ENCODE results near the gene GPER1.

GPER1 gene

GRCh38 chr7:1103789-1104515, 16.0 kb downstream of the GPER1 start:
- no peak overlapping the region for H3K4me3 ChIP-seq (ENCODE audit: low read depth, low read length)
- no peak for DNase-seq (ENCODE audit: low read depth, low spot score)
- TF ChIP-seq, protein P1, sequence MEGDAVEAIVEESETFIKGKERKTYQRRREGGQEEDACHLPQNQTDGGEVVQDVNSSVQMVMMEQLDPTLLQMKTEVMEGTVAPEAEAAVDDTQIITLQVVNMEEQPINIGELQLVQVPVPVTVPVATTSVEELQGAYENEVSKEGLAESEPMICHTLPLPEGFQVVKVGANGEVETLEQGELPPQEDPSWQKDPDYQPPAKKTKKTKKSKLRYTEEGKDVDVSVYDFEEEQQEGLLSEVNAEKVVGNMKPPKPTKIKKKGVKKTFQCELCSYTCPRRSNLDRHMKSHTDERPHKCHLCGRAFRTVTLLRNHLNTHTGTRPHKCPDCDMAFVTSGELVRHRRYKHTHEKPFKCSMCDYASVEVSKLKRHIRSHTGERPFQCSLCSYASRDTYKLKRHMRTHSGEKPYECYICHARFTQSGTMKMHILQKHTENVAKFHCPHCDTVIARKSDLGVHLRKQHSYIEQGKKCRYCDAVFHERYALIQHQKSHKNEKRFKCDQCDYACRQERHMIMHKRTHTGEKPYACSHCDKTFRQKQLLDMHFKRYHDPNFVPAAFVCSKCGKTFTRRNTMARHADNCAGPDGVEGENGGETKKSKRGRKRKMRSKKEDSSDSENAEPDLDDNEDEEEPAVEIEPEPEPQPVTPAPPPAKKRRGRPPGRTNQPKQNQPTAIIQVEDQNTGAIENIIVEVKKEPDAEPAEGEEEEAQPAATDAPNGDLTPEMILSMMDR (IDR thresholded peaks at IDR 0.05; ENCODE audit: low read depth, low read length), result no peak
- in situ Hi-C loops (cut with HindIII; ENCODE audit: low sequenced_read_pairs), result no loop called here

GRCh38 chr7:1104516-1105179, 16.7 kb downstream of the GPER1 start:
- no peak overlapping the region for H3K4me3 ChIP-seq (ENCODE audit: low read depth, low read length)
- TF ChIP-seq, protein P1 (IDR thresholded peaks at IDR 0.05; ENCODE audit: low read depth, low read length), result no peak
- in situ Hi-C loops (cut with HindIII; ENCODE audit: low sequenced_read_pairs), result no loop called here
- DNase-seq (ENCODE audit: low read depth, low spot score), result peak; percentile 61

DNA sequence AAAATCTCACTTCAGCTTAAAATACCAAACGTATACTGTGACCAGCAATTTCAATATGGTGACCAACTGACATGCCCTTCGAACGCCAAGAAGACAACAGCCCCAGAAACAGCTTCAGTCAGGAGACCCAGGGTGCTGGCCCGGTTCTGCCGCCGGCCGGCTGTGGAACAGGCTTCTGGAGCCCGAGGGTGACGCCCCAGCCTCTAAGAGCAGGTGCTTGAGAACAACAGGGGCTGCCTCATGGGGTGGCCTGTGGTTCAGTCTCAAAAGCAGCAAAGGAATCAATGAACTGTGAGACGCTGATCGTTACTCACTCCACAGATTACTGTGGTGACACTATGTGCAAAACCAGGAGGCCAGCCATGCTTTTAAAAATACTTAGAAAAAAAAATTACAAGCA, 17.3 kb downstream of the GPER1 start:
- no peak for DNase-seq (ENCODE audit: low read depth, low spot score)
- in situ Hi-C loops (cut with HindIII; ENCODE audit: low sequenced_read_pairs), result no loop called here
- no peak overlapping the region for H3K4me3 ChIP-seq (ENCODE audit: low read depth, low read length)
- TF ChIP-seq, protein P1 (IDR thresholded peaks at IDR 0.05; ENCODE audit: low read depth, low read length), result no peak

DNA sequence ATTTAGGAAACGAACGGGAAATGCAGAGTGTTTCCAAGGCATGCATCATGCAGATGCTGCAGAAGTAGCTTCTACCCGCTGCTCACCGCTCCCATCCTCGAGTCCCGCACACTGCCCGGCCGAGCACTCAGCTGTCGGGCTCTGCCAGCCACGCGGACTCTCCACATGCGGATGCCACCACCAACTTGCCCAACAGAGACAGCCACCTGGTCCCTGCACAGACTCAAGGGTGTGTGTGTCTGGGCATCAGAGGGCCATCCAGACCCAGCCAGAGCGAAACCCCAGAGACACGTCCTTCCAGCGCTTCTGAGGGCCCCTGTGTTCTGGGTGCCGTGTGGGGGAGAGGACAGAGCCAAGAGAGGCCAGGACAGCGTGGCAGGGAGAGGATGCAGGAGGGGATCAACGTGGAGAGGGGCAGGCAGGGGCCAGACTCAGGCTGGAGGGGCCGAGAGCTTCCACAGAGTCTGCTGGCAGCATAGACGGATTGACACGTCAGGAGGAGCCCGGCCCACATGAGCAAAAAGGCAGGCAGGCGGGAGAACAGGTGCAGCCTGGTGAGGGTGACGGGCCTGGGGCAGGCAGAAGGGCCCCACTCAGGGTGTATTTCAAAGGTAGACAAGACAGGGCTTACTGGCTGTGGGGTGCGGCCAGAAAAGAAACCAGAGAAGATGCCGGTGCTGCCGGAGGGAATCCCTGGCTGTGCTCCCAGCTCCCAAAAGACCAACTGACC, 18.3 kb downstream of the GPER1 start:
- in situ Hi-C loops (cut with HindIII; ENCODE audit: low sequenced_read_pairs), result no loop called here
- no peak overlapping the region for H3K4me3 ChIP-seq (ENCODE audit: low read depth, low read length)
- no peak for DNase-seq (ENCODE audit: low read depth, low spot score)
- TF ChIP-seq, protein P1 (IDR thresholded peaks at IDR 0.05; ENCODE audit: low read depth, low read length), result no peak

GRCh38 chr7:1106793-1107421, 19.0 kb downstream of the GPER1 start:
- TF ChIP-seq, protein P1 (IDR thresholded peaks at IDR 0.05; ENCODE audit: low read depth, low read length), result no peak
- no peak overlapping the region for H3K4me3 ChIP-seq (ENCODE audit: low read depth, low read length)
- in situ Hi-C loops (cut with HindIII; ENCODE audit: low sequenced_read_pairs), result no loop called here
- no peak for DNase-seq (ENCODE audit: low read depth, low spot score)

DNA sequence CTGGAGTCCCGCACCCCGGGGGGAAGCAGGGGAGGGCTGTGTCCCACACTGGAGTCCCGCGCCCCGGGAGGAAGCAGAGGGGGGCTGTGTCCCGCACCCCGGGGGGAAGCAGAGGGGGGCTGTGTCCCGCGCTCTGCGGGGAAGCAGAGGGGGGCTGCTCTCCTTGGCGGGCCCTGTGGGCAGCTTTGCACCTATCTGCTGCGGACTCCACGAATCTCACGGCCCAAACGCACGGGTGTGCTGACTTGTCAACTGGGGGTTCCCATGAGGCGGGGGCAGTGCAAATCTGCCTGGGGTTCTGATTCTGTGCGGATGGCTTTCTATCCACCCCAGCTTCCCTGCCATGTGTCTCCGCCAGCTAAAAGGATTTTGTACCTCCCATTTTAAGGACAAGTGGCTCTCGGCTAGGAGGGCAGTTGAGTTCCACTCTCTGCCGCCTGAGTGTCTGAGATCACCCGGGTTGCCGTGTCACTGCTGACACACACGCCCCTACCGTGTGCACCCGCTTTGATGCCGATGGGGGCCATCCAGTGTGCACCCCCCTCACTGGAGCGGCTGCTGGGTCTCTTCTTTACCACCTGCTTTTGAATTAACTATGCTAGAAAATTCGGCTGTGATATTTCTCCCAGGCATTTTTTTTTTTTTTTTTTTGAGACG, 20.5 kb downstream of the GPER1 start:
- TF ChIP-seq, protein P1 (IDR thresholded peaks at IDR 0.05; ENCODE audit: low read depth, low read length), result no peak
- no peak for DNase-seq (ENCODE audit: low read depth, low spot score)
- H3K4me3 ChIP-seq (ENCODE audit: low read depth, low read length), result no peak overlapping the region
- in situ Hi-C loops (cut with HindIII; ENCODE audit: low sequenced_read_pairs), result no loop called here
